GM23338 (cell line): Measurements from ENCODE around the gene PTRH1. TPM values are rescaled to one million over a fixed set of nuclear protein-coding genes. Genes with fewer than 3 reads are reported as not detected.

Experiments used
- ATAC-seq: fragments of 200-7000 bp; cut with Tn5 transposase; 3 replicates; pipeline ENCODE4 v1.9.1; 2020
- DNase-seq: peaks from one replicate; pipeline ENCODE4 v3.0.0-alpha.2; 2015; ENCODE audit warnings: low spot score
- H2AFZ ChIP-seq: fragments of 200-600 bp; sonication (generic); 2 replicates; pipeline ENCODE4 v1.8.0; 2016; ENCODE audit warnings: antibody characterized with exemption, mild to moderate bottlenecking, moderate library complexity
- H3F3A ChIP-seq: fragments of 200-600 bp; sonication (generic); replicated peaks from 2 replicates; pipeline ENCODE4 v1.8.0; 2017; ENCODE audit warnings: antibody characterized with exemption, mixed run types, low read depth
- H3K27ac ChIP-seq: fragments of 200-600 bp; sonication (generic); 2 replicates; pipeline ENCODE4 v1.6.1; 2016; ENCODE audit warnings: low read depth
- H3K27me3 ChIP-seq: fragments of 200-600 bp; sonication (generic); 2 replicates; pipeline ENCODE4 v1.8.0; 2016; ENCODE audit warnings: mild to moderate bottlenecking, mixed run types, moderate library complexity; ENCODE audit not compliant: insufficient read depth
- H3K36me3 ChIP-seq: fragments of 200-600 bp; sonication (generic); 2 replicates; pipeline ENCODE4 v1.8.0; 2016; ENCODE audit warnings: mild to moderate bottlenecking; ENCODE audit not compliant: insufficient read depth
- H3K4me1 ChIP-seq: fragments of 200-600 bp; sonication (generic); 2 replicates; pipeline ENCODE4 v1.8.0; 2016; ENCODE audit warnings: mild to moderate bottlenecking, moderate library complexity; ENCODE audit not compliant: insufficient read depth
- H3K4me2 ChIP-seq: fragments of 200-600 bp; sonication (generic); 2 replicates; pipeline ENCODE4 v1.7.1; 2017; ENCODE audit warnings: mixed run types
- H3K4me3 ChIP-seq: fragments of 200-600 bp; sonication (generic); 2 replicates; pipeline ENCODE4 v1.6.1; 2016; ENCODE audit warnings: mixed run types
- H3K79me2 ChIP-seq: fragments of 200-600 bp; sonication (generic); replicated peaks from 2 replicates; pipeline ENCODE4 v1.8.0; 2017; ENCODE audit warnings: mild to moderate bottlenecking; ENCODE audit not compliant: insufficient read depth
- H3K9me2 ChIP-seq: fragments of 200-600 bp; sonication (generic); 2 replicates; pipeline ENCODE4 v1.8.0; 2017; ENCODE audit not compliant: insufficient read depth
- H4K20me1 ChIP-seq: fragments of 200-600 bp; sonication (generic); replicated peaks from 2 replicates; pipeline ENCODE4 v1.8.0; 2017; ENCODE audit warnings: mild to moderate bottlenecking; ENCODE audit not compliant: insufficient read depth
- H3K27ac Mint-ChIP-seq: 2 replicates; pipeline ENCODE4 v1.8.0; 2020; ENCODE audit warnings: inconsistent platforms, mild to moderate bottlenecking, moderate library complexity, mixed read lengths
- H3K27me3 Mint-ChIP-seq: 3 replicates; pipeline ENCODE4 v1.8.0; 2022; ENCODE audit warnings: low read depth, mild to moderate bottlenecking, moderate library complexity, mixed read lengths, inconsistent platforms; ENCODE audit not compliant: insufficient read depth, poor library complexity
- H3K36me3 Mint-ChIP-seq: 3 replicates; pipeline ENCODE4 v1.8.0; 2021; ENCODE audit warnings: low read depth, mild to moderate bottlenecking, inconsistent platforms, moderate library complexity, mixed read lengths
- H3K4me1 Mint-ChIP-seq: 3 replicates; pipeline ENCODE4 v1.8.0; 2020; ENCODE audit warnings: mild to moderate bottlenecking, inconsistent platforms, mixed read lengths
- H3K4me3 Mint-ChIP-seq: 3 replicates; pipeline ENCODE4 v1.8.0; 2021; ENCODE audit warnings: moderate library complexity, mild to moderate bottlenecking, inconsistent platforms, mixed read lengths
- H3K9me3 Mint-ChIP-seq: 3 replicates; pipeline ENCODE4 v1.8.0; 2020; ENCODE audit warnings: moderate library complexity, mild to moderate bottlenecking, inconsistent platforms, mixed read lengths
- CREB1 ChIP-seq: fragments of 250-450 bp; sonication (Bioruptor Pico); IDR thresholded peaks from 2 replicates; pipeline ENCODE4 v1.5.0; 2020; ENCODE audit warnings: low read depth, mild to moderate bottlenecking, moderate library complexity
- CTCF ChIP-seq, 2 experiments: fragments of 200-600 bp in 1 of 2; sonication (generic) in 1 of 2; conservative IDR thresholded peaks; 2 replicates each; pipeline versions ENCODE4 v1.5.1 to v1.6.1; 2016 to 2017; ENCODE audit warnings: antibody characterized with exemption in 2 of 2, low read depth in 2 of 2, mild to moderate bottlenecking in 2 of 2, moderate library complexity in 1 of 2
- JUNB ChIP-seq: IDR thresholded peaks from one replicate; pipeline ENCODE4 v1.6.1; 2016; ENCODE audit warnings: antibody characterized with exemption; ENCODE audit not compliant: unreplicated experiment
- REST ChIP-seq: IDR thresholded peaks from one replicate; pipeline ENCODE4 v1.6.1; 2018; ENCODE audit warnings: antibody characterized with exemption; ENCODE audit not compliant: unreplicated experiment
- ZNF462 ChIP-seq: fragments of 250-450 bp; sonication (Bioruptor Pico); IDR thresholded peaks from 2 replicates; pipeline ENCODE4 v1.5.0; 2020; ENCODE audit warnings: mild to moderate bottlenecking, moderate library complexity
- polyA plus RNA-seq: library from polyadenylated mRNA; unstranded; fragments of >200 nt; fragmentation: Nextera tagmentation; extraction: Ambion mirVana; gene quantifications from 2 replicates; pipeline ENCODE4 v1.2.1, GENCODE V29; 2016
- total RNA-seq: library from RNA; depleted of rRNA; stranded (reverse); fragments of >200 nt; shearing (Covaris generic); gene quantifications from 2 replicates; pipeline ENCODE4 v1.2.3, GENCODE V29; 2014

PTRH1 gene
- total and polyA plus RNA-seq, 2 experiments from 2014 or later = 15.1 to 18.6 TPM

DNA sequence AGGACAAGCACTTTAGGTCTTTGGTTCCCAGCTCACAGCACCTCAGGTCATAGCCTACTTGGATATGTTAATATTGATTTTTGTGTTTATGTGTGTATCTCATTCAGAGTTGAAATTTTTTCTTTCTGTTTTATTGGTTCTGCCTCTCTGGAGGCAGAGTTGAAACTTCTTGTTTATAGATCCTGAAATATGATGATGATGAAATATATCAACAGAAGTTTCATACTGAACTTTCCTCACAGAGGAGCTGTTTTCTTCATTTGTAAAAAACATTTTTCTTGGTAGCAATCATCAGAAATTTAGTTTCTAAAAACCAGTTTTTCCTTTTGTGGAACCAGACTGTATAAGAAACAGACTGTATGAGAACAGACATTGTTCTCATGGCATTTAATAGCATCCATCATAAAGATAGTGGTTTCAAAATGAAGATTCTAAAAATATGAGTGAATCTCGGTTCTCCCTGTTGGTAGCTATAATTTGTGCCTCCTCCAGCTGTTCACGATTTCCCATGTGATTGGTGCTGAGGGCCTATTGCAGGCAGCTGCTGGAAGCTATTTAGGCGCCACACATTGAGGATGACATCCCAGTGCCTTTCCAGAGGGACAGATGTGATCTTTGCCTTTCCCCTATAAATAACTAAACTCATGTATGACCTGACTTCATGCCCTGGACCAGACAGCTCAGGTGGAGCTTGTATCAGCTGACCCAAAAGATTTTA is 48.2 kb downstream of the PTRH1 start:
- H3K27ac Mint-ChIP-seq = no peak overlapping the region

More for the DNA sequence above, 48.2 kb downstream of the PTRH1 start:
- H3K4me2 ChIP-seq = no peak overlapping the region
- peaks cover 19% of the 10 kb centered on the region for H3K36me3 ChIP-seq
- no peaks in the 10 kb centered on the region for H3K27me3 Mint-ChIP-seq
- H3K4me1 Mint-ChIP-seq = no peaks in the 10 kb centered on the region
- no peaks in the 10 kb centered on the region for H3K4me1 ChIP-seq
- ATAC-seq = no peak
- no peaks in the 10 kb centered on the region for H3K9me2 ChIP-seq
- H3K27me3 ChIP-seq = no peaks in the 10 kb centered on the region
- no peak overlapping the region for H3K4me3 Mint-ChIP-seq
- no peaks in the 10 kb centered on the region for H3K9me3 Mint-ChIP-seq
- TF ChIP-seq JUNB = no peak
- no peak for TF ChIP-seq ZNF462
- TF ChIP-seq CREB1 = no peak
- TF ChIP-seq CTCF (conservative IDR thresholded peaks at IDR 0.05; ENCODE audit: low read depth in 2 of 2) = no peak
- TF ChIP-seq REST = no peak
- H3K27ac ChIP-seq = no peak overlapping the region
- no peak for DNase-seq
- H3K36me3 Mint-ChIP-seq = peaks cover 37% of the 10 kb centered on the region
- H3K4me3 ChIP-seq = no peak overlapping the region
- H3F3A ChIP-seq = no peaks in the 10 kb centered on the region
- no peaks in the 10 kb centered on the region for H3K79me2 ChIP-seq
- no peak overlapping the region for H2AFZ ChIP-seq
- H4K20me1 ChIP-seq = no peaks in the 10 kb centered on the region; the same call in 1 of the 2 replicates
